ENCODE data around the gene RABL2A.
"Not testable (repeated sequence)": the region's sequence is repeated elsewhere in the genome, so short reads cannot be mapped to it uniquely, and the experiment has no call there.

The RABL2A gene

GRCh38 chr2:113621002-113621401 lies 6.1 kb upstream of the RABL2A start:
- not testable (repeated sequence) for DNase-seq

- not testable (repeated sequence) for DNase-seq
Observed at GRCh38 chr2:113625906-113626305, 1.2 kb upstream of the RABL2A start.

GRCh38 chr2:113632849-113633345 lies 5.8 kb downstream of the RABL2A start:
- not testable (repeated sequence) for DNase-seq

- not testable (repeated sequence) for DNase-seq
Observed at GRCh38 chr2:113635358-113635757, 8.3 kb downstream of the RABL2A start.

GRCh38 chr2:113636226-113636625 lies 9.2 kb downstream of the RABL2A start:
- DNase-seq, result not testable (repeated sequence)

GRCh38 chr2:113638084-113638483 lies 11.0 kb downstream of the RABL2A start:
- not testable (repeated sequence) for DNase-seq

- not testable (repeated sequence) for DNase-seq
Observed at GRCh38 chr2:113646217-113646616, 19.2 kb downstream of the RABL2A start.

GRCh38 chr2:113650834-113651815 lies 24.1 kb downstream of the RABL2A start:
- DNase-seq, result not testable (repeated sequence)

- not testable (repeated sequence) for DNase-seq
Observed at GRCh38 chr2:113652599-113652998, 25.5 kb downstream of the RABL2A start.

- DNase-seq, result not testable (repeated sequence)
Observed at GRCh38 chr2:113656031-113656624, 29.1 kb downstream of the RABL2A start.

- not testable (repeated sequence) for DNase-seq
Observed at GRCh38 chr2:113657735-113658134, 30.7 kb downstream of the RABL2A start.

- not testable (repeated sequence) for DNase-seq
Observed at GRCh38 chr2:113663285-113664060, 36.4 kb downstream of the RABL2A start.

GRCh38 chr2:113664761-113665533 lies 37.9 kb downstream of the RABL2A start:
- not testable (repeated sequence) for DNase-seq

- DNase-seq, result not testable (repeated sequence)
Observed at GRCh38 chr2:113669013-113669412, 41.9 kb downstream of the RABL2A start.

GRCh38 chr2:113672326-113672932 lies 45.4 kb downstream of the RABL2A start:
- no peak for DNase-seq

- no peak for DNase-seq
Observed at GRCh38 chr2:113675875-113676274, 48.8 kb downstream of the RABL2A start.

GRCh38 chr2:113676623-113677266 lies 49.7 kb downstream of the RABL2A start:
- no peak for DNase-seq

- no peak for DNase-seq
Observed at GRCh38 chr2:113677330-113677729, 50.3 kb downstream of the RABL2A start.

- DNase-seq, result no peak
Observed at GRCh38 chr2:113679457-113679856, 52.4 kb downstream of the RABL2A start.

- DNase-seq, result no peak
Observed at GRCh38 chr2:113685471-113685870, 58.4 kb downstream of the RABL2A start.

GRCh38 chr2:113686537-113686936 lies 59.5 kb downstream of the RABL2A start:
- no peak for DNase-seq
